Measurements from ENCODE around the gene FSIP1. TPM values are rescaled to one million over a fixed set of nuclear protein-coding genes. Genes with fewer than 3 reads are reported as not detected.
A peak's percentile ranks its signal among the peaks of the same experiment; 100 is the strongest.

FSIP1 gene
- total RNA-seq, 2 experiments from 2014 or later: 0.22 to 0.34 TPM

- H3K9me3 Mint-ChIP-seq: no peaks in the 10 kb centered on the region
- peak overlapping the region; percentile 55 for H3K27ac Mint-ChIP-seq
- DNase-seq: no peak
- TF ChIP-seq CTCF (IDR thresholded peaks at IDR 0.05): no peak
- ATAC-seq (ENCODE audit: poor library complexity): no peak
- Histone ChIP-seq H3K4me3 (ENCODE audit: low read length) (no peak overlapping the region), H3K36me3 (ENCODE audit: insufficient read depth, low read length) (no peaks in the 10 kb centered on the region), H3K9me3 (ENCODE audit: control insufficient read depth in 1 of 2, insufficient read depth in 1 of 2, low read length in 2 of 2) (no peaks in the 10 kb centered on the region), H3K4me1 (ENCODE audit: insufficient read depth, low read length) (peaks cover 9% of the 10 kb centered on the region), H3K27ac (ENCODE audit: low read depth in 1 of 2, low read length in 2 of 2) (no peak overlapping the region), H3K27me3 (ENCODE audit: control insufficient read depth in 1 of 2, insufficient read depth in 2 of 2, low read length in 2 of 2) (no peaks in the 10 kb centered on the region)
- peak overlapping the region; percentile 76 for H3K4me3 Mint-ChIP-seq
- H3K27me3 Mint-ChIP-seq: no peaks in the 10 kb centered on the region
- ChIA-PET CTCF (interaction anchor here (0.6 to 1.7 kb wide), 2 partner anchors 92 to 490 kb away, joined by 3 to 6 read pairs; no protein-coding TSS in a partner anchor), POLR2A (interaction anchor here (1.9 kb wide), 1 partner anchor 10 kb away, joined by 6 read pairs; no protein-coding TSS in a partner anchor)
- H3K36me3 Mint-ChIP-seq (ENCODE audit: low read depth): peaks cover 12% of the 10 kb centered on the region
- intact Hi-C loops (cut with DNase I, micrococcal nuclease): loop anchor here (5.0 to 10.0 kb wide), 15 partner anchors 90 to 1332 kb away; partner anchors contain the start of genes BMF (in 1 of the 2), BUB1B (in 1 of the 2), CCDC32 (in 1 of the 2) and EIF2AK4 (in 1 of the 2)
- peaks cover 56% of the 10 kb centered on the region for H3K4me1 Mint-ChIP-seq (ENCODE audit: low read depth)
These were observed 2.0 kb upstream of the FSIP1 start for GRCh38 chr15:39784638-39785037.

- no peak for TF ChIP-seq CTCF (IDR thresholded peaks at IDR 0.05)
- no peak for ATAC-seq (ENCODE audit: poor library complexity)
- no peak overlapping the region for H3K27ac ChIP-seq (ENCODE audit: low read depth in 1 of 2, low read length in 2 of 2)
These were observed 1.5 kb upstream of the FSIP1 start for GRCh38 chr15:39784125-39784524.

GRCh38 chr15:39783244-39783820 is 691 bp upstream of the FSIP1 start:
- peak in 3 of 14 experiments; percentile 7 to 39 (median 33) for DNase-seq
- CTCF ChIA-PET: interaction anchor here (1.2 to 1.5 kb wide), 3 partner anchors 26 to 496 kb away, joined by 4 to 8 read pairs (median 4); no protein-coding TSS in a partner anchor
- intact Hi-C loops (cut with DNase I, micrococcal nuclease): loop anchor here (5.0 to 10.0 kb wide), 11 partner anchors 91 to 1331 kb away; partner anchors contain the start of genes BUB1B (in 1 of the 2), CCDC32 (in 1 of the 2), INAFM2 (in 1 of the 2) and INO80 (in 1 of the 2)
- TF ChIP-seq CTCF (IDR thresholded peaks at IDR 0.05): no peak
- H3K9me3 ChIP-seq (ENCODE audit: control insufficient read depth in 1 of 2, insufficient read depth in 1 of 2, low read length in 2 of 2): no peaks in the 10 kb centered on the region
- POLR2A ChIA-PET: interaction anchor here (0.6 to 2.1 kb wide), 8 partner anchors 9 to 1329 kb away, joined by 3 to 7 read pairs (median 4); partner anchors contain the start of genes FAM98B, PLCB2 and SRP14
- no peaks in the 10 kb centered on the region for H3K9me3 Mint-ChIP-seq
- H3K4me3 ChIP-seq (ENCODE audit: low read length): peak overlapping the region; percentile 83
- peak overlapping the region; percentile 66 to 83 for H3K27ac ChIP-seq (ENCODE audit: low read depth in 1 of 2, low read length in 2 of 2)
- no peaks in the 10 kb centered on the region for H3K27me3 ChIP-seq (ENCODE audit: control insufficient read depth in 1 of 2, insufficient read depth in 2 of 2, low read length in 2 of 2)
- peaks cover 9% of the 10 kb centered on the region for H3K4me1 ChIP-seq (ENCODE audit: insufficient read depth, low read length)
- H3K36me3 ChIP-seq (ENCODE audit: insufficient read depth, low read length): no peaks in the 10 kb centered on the region
- H3K4me1 Mint-ChIP-seq (ENCODE audit: low read depth): peaks cover 56% of the 10 kb centered on the region
- peak overlapping the region; percentile 76 for H3K27ac Mint-ChIP-seq
- no peak for ATAC-seq (ENCODE audit: poor library complexity)
- no peaks in the 10 kb centered on the region for H3K27me3 Mint-ChIP-seq
- H3K4me3 Mint-ChIP-seq: peak overlapping the region; percentile 86
- H3K36me3 Mint-ChIP-seq (ENCODE audit: low read depth): peaks cover 12% of the 10 kb centered on the region

More at GRCh38 chr15:39784125-39784524, 1.5 kb upstream of the FSIP1 start:
- peak overlapping the region; percentile 86 for H3K4me3 Mint-ChIP-seq
- H3K4me1 Mint-ChIP-seq (ENCODE audit: low read depth): peaks cover 56% of the 10 kb centered on the region
- H3K27ac Mint-ChIP-seq: peak overlapping the region; percentile 76
- H3K9me3 Mint-ChIP-seq: no peaks in the 10 kb centered on the region
- no peaks in the 10 kb centered on the region for H3K36me3 ChIP-seq (ENCODE audit: insufficient read depth, low read length)
- intact Hi-C loops (cut with DNase I, micrococcal nuclease): loop anchor here (5.0 to 10.0 kb wide), 11 partner anchors 91 to 1331 kb away; partner anchors contain the start of genes BUB1B (in 1 of the 2), CCDC32 (in 1 of the 2), INAFM2 (in 1 of the 2) and INO80 (in 1 of the 2)
- H3K36me3 Mint-ChIP-seq (ENCODE audit: low read depth): peaks cover 12% of the 10 kb centered on the region
- ChIA-PET CTCF (interaction anchor here (0.6 kb wide), 1 partner anchor 92 kb away, joined by 3 read pairs; no protein-coding TSS in a partner anchor), POLR2A (interaction anchor here (2.1 kb wide), 1 partner anchor 10 kb away, joined by 7 read pairs; no protein-coding TSS in a partner anchor)
- no peaks in the 10 kb centered on the region for H3K27me3 Mint-ChIP-seq
- H3K4me1 ChIP-seq (ENCODE audit: insufficient read depth, low read length): peaks cover 9% of the 10 kb centered on the region
- no peak for DNase-seq
- H3K9me3 ChIP-seq (ENCODE audit: control insufficient read depth in 1 of 2, insufficient read depth in 1 of 2, low read length in 2 of 2): no peaks in the 10 kb centered on the region
- no peaks in the 10 kb centered on the region for H3K27me3 ChIP-seq (ENCODE audit: control insufficient read depth in 1 of 2, insufficient read depth in 2 of 2, low read length in 2 of 2)
- H3K4me3 ChIP-seq (ENCODE audit: low read length): no peak overlapping the region

All from CD4-positive, alpha-beta T cell (primary cell).